GM18870 (cell line): ENCODE results near the gene TMEM204.
"Not testable (repeated sequence)": the region's sequence is repeated elsewhere in the genome, so short reads cannot be mapped to it uniquely, and the experiment has no call there.

Experiments used
- ATAC-seq: cut with Tn5 transposase; IDR thresholded peaks from one replicate; pipeline ENCODE4 v1.9.1; 2021; ENCODE audit warnings: moderate library complexity; ENCODE audit not compliant: unreplicated experiment

The TMEM204 gene

DNA sequence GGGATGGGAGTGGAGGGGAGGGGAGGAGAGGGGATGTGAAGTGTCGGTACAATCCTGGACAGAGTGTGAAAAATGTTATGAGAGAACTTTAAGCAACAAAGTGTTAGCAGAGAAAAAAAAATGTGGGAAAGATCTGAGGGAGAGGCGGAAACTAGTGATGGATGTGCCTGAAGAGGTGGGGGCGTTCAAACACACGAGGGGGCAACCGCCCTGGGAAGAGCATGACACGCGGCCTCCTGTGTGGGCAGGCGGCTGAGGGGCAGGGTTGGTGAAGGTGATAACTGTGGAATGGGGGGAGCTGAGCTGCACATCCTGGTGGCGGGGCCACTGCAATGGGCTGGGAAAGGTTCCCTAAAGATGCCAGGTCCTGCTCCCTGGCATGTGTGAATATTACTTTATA lies 48.3 kb downstream of the TMEM204 start:
- no peak for ATAC-seq

DNA sequence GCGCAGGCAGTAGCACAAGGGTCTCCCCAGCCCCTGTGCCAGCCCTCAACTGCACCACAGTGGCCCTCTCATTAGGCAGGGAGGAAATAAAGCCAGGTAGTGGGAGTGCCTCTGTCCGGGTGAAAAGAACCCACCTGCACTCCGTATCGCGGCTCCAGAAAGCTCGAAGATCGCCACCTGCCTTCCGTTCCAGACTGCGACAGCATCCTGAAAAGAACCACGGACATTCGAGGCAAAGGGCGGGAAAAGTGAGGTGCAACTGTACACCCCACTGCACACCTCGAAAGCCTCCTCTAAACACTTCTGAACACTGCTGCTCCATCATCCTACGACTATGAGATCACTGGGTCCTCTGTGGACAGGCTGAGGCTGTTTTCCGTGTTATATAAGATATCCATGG lies 49.7 kb downstream of the TMEM204 start:
- no peak for ATAC-seq

DNA sequence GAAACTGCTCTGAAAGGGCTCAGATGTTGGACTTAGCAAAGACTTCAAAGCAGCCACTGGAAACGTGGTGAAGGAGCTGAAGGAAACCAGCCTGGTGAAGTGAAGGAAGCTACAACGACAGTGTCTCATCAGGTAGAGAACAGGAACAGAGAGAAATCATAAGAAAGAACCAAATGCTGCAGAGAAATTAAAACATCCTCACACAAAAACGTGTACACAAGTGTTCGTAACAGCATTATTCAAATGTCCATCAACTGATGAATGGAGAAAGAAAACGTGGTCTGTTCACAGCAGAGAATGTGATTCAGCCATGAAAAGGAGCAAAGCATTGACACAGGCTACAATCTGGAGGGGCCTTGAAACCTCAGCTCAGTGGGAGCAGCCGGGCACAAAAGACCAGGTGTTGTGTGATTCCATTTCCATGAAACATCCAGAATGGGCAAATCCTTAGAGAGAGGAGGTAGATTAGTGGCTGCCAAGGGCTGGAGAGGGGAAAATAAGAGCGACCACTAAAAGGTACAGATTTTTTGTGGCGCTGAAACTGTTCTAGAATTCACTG lies 51.5 kb downstream of the TMEM204 start:
- no peak for ATAC-seq

DNA sequence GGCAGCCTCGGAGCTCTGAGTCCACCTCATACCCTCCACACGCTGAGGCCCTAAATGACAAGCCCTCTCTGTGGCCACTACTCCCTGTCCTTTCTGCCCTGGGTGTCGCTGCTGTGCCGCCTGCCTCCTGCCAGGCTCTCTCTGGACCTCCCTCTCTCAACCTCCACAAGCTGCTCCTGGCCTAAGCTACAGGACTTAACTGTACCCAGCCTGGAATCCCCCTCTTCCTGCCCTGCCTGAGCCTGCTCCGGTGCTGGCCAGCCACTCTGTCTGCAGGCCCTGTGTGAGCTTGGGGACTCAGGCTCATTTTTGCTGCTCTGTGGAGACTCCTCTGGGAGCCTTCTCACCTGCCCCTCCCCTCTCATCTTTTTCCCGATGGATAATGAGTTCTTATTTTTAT lies 56.9 kb downstream of the TMEM204 start:
- ATAC-seq, result no peak

DNA sequence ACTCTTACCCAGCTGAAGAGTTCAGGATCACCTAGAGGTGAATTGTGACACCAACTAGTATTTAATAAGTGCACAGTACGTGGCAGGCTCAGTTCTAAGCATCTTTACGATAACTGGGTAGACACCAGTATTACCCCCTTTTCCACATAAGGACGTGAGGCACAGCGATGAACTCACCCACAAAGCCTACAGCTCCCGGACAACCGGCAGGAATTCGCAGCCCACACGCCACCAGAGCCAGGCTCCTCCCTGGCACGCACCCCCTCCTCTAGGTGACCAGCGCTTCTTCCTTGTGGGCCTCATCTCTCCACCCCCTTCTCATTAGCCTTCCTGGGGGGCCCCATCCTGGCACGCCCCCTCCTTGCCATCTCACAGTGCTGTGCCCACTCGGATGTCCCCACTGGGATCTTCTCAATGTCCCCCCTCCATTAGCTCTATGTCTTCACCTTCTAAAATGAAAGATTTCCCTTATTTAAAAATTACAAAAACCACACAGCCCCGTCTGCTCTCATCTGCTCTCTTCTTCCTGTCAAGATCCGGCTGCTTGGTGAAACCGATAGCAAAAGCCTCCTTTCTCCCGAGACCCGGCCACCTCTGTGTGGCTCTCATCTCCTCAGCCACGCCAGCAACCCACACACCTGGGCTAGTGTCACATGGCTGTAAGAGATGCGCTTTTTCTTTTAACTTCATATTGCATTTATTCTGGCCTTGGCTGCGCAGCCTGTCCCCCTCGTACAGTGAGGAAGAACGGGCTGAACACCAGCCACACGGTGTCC lies 57.7 kb downstream of the TMEM204 start:
- no peak for ATAC-seq

DNA sequence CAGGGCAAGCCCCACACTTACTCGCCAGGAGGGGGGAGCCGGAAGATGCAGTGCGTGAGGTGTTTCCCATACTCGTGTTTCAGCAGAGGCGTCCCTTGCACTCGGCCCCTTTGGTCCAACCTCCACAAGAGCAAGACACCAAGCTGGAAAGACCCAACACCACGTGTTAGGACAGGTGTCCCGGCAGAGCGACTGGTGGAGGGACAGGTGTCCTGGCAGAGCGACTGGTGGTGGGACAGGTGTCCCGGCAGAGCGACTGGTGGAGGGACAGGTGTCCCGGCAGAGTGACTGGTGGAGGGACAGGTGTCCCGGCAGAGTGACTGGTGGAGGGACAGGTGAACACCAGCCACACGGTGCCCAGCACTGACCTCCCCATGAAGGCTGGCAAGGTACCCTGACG lies 59.0 kb downstream of the TMEM204 start:
- ATAC-seq, result no peak

DNA sequence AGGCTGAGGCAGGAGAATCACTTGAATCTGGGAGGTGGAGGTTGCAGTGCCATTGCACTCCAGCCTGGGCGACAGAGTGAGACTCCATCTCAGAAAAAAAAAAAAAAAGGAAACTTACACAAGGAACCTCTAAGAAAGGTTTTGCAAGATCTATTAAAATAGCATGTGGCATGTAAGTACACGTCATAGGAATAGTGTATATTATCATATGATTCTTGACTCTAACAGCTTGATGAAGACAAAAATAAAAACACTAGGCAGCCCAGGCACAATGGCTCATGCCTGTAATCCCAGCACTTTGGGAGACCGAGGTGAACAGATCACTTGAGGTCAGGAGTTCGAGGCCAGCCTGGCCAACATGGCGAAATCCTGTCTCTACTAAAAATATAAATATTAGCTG lies 62.0 kb downstream of the TMEM204 start:
- ATAC-seq, result not testable (repeated sequence)

DNA sequence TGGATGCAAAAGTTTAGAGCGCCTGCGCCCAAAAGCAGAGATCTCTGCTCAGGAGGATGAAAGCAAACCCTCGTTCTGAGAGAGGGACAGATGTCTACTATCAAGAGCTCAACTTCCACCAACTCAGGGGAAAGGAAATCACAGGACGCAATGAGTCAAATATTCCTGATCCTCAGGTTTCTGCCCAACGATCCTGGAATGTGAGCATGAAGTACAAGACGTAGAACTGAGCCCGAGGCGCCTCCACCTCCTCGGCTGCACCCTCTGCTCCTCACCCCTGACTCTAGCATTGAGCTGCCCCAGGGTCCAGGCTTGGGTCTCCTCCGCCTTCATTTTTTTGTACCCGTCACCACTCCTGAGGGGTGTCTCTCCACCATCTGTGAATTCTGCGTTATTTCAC lies 63.0 kb downstream of the TMEM204 start:
- ATAC-seq, result no peak

DNA sequence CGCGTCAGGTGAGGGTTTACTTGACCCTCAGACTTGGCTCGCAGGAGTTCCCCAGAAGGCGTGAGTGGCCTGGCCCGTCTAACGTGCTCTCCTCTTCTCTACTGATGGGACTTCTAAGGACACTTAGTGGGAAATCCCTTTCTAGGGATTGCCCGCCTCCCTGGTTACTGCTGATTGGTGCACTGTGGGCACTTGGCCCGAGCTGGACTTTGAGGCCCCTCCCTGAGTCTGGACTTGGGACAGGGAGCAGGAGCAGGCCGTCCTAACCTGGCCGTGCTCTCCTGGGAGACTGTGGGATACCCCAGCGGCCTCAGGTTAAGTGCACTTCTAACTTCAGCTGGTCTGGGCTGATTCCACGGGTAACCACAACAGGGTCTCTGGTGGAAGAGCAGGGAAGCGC lies 63.7 kb downstream of the TMEM204 start:
- no peak for ATAC-seq

DNA sequence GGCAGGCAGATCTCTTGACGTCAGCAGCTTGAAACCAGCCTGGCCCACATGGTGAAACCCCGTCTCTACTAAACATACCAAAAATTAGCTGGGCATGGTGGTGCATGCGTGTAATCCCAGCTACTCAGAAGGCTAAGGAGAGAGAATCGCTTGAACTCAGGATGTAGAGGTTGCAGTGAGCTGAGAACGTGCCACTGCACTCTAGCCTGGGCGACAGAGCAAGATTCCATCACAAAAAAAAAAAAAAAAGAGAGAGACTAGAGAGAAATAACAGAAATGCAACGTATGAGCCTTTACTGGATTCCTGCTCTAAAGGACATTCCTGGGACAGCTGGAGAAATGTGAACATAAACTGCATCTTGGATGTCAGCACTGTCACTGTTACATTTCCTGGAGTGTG lies 67.6 kb downstream of the TMEM204 start:
- ATAC-seq, result no peak

DNA sequence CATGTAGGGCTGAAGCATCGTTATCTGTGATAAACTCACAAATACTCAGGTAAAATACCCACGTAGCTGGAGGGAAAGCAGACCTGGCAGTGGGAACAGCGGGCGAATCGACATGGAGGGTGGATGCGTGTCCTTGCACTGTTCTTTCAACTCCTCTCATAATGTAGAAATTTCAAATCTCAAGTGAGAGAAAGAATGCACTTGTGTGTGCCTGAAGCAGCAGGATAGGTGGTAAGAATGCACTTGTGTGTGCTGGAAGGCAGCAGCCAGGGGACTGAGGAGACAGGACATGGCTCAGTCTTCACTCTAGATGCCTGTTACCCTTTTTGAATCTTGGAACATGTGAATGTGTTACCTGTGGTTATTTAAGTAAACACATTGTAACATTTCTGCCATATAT lies 68.0 kb downstream of the TMEM204 start:
- no peak for ATAC-seq

DNA sequence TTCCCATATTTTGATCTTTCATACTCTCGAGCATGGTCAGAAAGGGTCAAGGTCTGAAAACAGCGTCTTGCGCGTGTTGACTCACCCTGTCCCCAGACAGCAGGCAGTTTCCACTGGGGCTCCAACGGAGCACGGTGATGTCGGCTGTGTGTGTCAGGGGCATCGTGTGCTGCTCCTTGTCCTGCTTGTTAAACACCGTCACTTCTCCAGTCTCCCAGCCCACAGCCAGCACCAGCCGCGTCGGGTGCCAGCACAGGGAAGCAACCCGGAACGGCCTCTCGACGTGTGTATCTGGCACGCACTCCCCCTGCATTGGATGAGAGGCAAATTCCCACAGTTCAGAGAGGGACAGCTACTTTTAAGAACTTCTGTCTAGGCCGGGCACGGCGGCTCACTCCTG lies 68.8 kb downstream of the TMEM204 start:
- ATAC-seq, result no peak
